ENCODE data around the gene NSD2. TPM values are rescaled to one million over a fixed set of nuclear protein-coding genes. Genes with fewer than 3 reads are reported as not detected.
"Not testable (repeated sequence)": the region's sequence is repeated elsewhere in the genome, so short reads cannot be mapped to it uniquely, and the experiment has no call there.

NSD2 gene
- polyA plus RNA-seq, 1 donor (not counting 4 experiments of a cell fraction or from before 2014, with no cell fraction given): 22.6 TPM

DNA sequence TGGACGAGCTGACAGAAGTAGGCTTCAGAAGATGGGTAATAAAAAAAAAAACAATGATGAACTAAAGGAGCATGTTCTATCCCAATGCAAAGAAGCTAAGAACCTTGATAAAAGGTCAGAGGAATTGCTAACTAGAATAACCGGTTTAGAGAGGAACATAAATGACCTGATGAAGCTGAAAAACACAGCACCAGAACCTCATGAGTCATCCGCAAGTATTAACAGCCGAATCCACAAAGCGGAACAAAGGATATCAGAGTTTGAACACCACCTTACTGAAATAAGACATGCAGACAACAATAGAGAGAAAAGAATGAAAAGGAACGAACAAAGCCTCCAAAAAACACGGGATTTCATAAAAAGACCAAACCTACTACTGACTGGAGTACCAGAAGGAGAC lies 127.1 kb downstream of the NSD2 start:
- H3K9ac ChIP-seq (ENCODE audit: control insufficient read depth, extremely low read depth, insufficient read depth, low read length): no peak overlapping the region
- H3K79me2 ChIP-seq (ENCODE audit: control insufficient read depth, insufficient read depth, low read length): peaks cover 86% of the 10 kb centered on the region
- no peak overlapping the region for H3K27ac ChIP-seq (ENCODE audit: control insufficient read depth, insufficient read depth, low read length)
- H3K9me3 ChIP-seq (ENCODE audit: control insufficient read depth, low read depth, low read length): no peaks in the 10 kb centered on the region
- H3K36me3 ChIP-seq (ENCODE audit: control insufficient read depth in 2 of 2, extremely low read depth in 1 of 2, insufficient read depth in 2 of 2, low read length in 2 of 2): no peaks in the 10 kb centered on the region
- DNase-seq (ENCODE audit: low read depth, low spot score): no peak
- H3K4me1 ChIP-seq (ENCODE audit: control insufficient read depth, extremely low read depth, insufficient read depth, low read length): peaks cover 9% of the 10 kb centered on the region
- no peak for TF ChIP-seq CTCF (optimal IDR thresholded peaks at IDR 0.05 in 1 of 3, IDR thresholded peaks at IDR 0.05 in 1 of 3, conservative IDR thresholded peaks at IDR 0.05 in 1 of 3; ENCODE audit: extremely low read depth in 1 of 3, insufficient read depth in 2 of 3, low read length in 3 of 3)
- TF ChIP-seq EZH2 (IDR thresholded peaks at IDR 0.05; ENCODE audit: low read length): no peak
- no peaks in the 10 kb centered on the region for H4K20me1 ChIP-seq (ENCODE audit: control insufficient read depth, extremely low read depth, insufficient read depth, low read length)
- no peaks in the 10 kb centered on the region for H3K27me3 ChIP-seq (ENCODE audit: control insufficient read depth, extremely low read depth, insufficient read depth, low read length)
- H3K9me1 ChIP-seq (ENCODE audit: control insufficient read depth, extremely low read depth, insufficient read depth, low read length): no peaks in the 10 kb centered on the region
- H3K4me3 ChIP-seq (ENCODE audit: control insufficient read depth in 2 of 3, extremely low read depth in 1 of 3, insufficient read depth in 2 of 3, low read depth in 1 of 3, low read length in 3 of 3): no peak overlapping the region
- peak; percentile 41 for FAIRE-seq
- H2AFZ ChIP-seq (ENCODE audit: control insufficient read depth, low read length): no peak overlapping the region
- dilution Hi-C loops (cut with MboI; ENCODE audit: extremely low pct_ligation_motif_present, low sequenced_read_pairs): no loop called here
- H3K4me2 ChIP-seq (ENCODE audit: control insufficient read depth, extremely low read depth, insufficient read depth, low read depth, low read length): peak overlapping the region; percentile 17

DNA sequence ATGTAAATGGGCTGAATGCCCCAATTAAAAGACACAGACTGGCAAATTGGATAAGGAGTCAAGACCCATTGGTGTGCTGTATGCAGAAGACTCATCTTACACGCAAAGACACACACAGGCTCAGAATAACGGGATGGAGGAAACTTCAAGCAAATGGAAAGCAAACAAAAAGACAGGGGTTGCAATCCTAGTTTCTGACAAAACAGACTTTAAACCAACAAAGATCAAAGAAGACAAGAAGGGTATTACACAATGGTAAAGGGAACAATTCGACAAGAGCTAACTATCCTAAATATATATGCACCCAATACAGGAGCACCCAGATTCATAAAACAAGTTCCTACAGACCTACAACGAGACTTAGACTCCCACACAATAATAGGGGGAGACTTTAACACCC lies 128.1 kb downstream of the NSD2 start:
- H3K36me3 ChIP-seq (ENCODE audit: control insufficient read depth in 2 of 2, extremely low read depth in 1 of 2, insufficient read depth in 2 of 2, low read length in 2 of 2); H3K9me1 ChIP-seq (ENCODE audit: control insufficient read depth, extremely low read depth, insufficient read depth, low read length); H3K9ac ChIP-seq (ENCODE audit: control insufficient read depth, extremely low read depth, insufficient read depth, low read length); H3K27me3 ChIP-seq (ENCODE audit: control insufficient read depth, extremely low read depth, insufficient read depth, low read length); FAIRE-seq; H3K27ac ChIP-seq (ENCODE audit: control insufficient read depth, insufficient read depth, low read length); H2AFZ ChIP-seq (ENCODE audit: control insufficient read depth, low read length); H3K4me2 ChIP-seq (ENCODE audit: control insufficient read depth, extremely low read depth, insufficient read depth, low read depth, low read length); H3K4me1 ChIP-seq (ENCODE audit: control insufficient read depth, extremely low read depth, insufficient read depth, low read length); H4K20me1 ChIP-seq (ENCODE audit: control insufficient read depth, extremely low read depth, insufficient read depth, low read length); H3K9me3 ChIP-seq (ENCODE audit: control insufficient read depth, low read depth, low read length); DNase-seq (ENCODE audit: low read depth, low spot score); H3K4me3 ChIP-seq (ENCODE audit: control insufficient read depth in 2 of 3, extremely low read depth in 1 of 3, insufficient read depth in 2 of 3, low read depth in 1 of 3, low read length in 3 of 3); dilution Hi-C loops (cut with MboI; ENCODE audit: extremely low pct_ligation_motif_present, low sequenced_read_pairs): not testable (repeated sequence)
- peaks cover 86% of the 10 kb centered on the region for H3K79me2 ChIP-seq (ENCODE audit: control insufficient read depth, insufficient read depth, low read length)

DNA sequence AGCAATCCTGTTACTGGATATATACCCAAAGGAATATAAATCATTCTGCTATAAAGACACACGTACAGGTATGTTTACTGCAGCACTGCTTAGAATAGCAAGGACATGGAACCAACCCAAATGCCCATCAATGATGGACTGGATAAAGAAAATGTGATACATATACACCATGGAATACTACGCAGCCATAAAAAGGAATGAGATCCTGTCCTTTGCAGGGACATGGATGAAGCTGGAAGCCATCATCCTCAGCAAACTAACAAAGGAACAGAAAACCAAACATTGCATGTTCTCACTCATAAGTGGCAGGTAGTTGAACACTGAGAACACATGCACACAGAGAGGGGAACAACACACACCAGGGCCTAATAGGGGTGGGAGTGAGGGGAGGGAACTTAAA lies 132.2 kb downstream of the NSD2 start:
- H4K20me1 ChIP-seq (ENCODE audit: control insufficient read depth, extremely low read depth, insufficient read depth, low read length); dilution Hi-C loops (cut with MboI; ENCODE audit: extremely low pct_ligation_motif_present, low sequenced_read_pairs): not testable (repeated sequence)
- peaks cover 13% of the 10 kb centered on the region for H3K4me1 ChIP-seq (ENCODE audit: control insufficient read depth, extremely low read depth, insufficient read depth, low read length)

More for the DNA sequence above, 132.2 kb downstream of the NSD2 start:
- H3K27me3 ChIP-seq (ENCODE audit: control insufficient read depth, extremely low read depth, insufficient read depth, low read length); DNase-seq (ENCODE audit: low read depth, low spot score); H2AFZ ChIP-seq (ENCODE audit: control insufficient read depth, low read length); H3K27ac ChIP-seq (ENCODE audit: control insufficient read depth, insufficient read depth, low read length); H3K9ac ChIP-seq (ENCODE audit: control insufficient read depth, extremely low read depth, insufficient read depth, low read length); H3K4me3 ChIP-seq (ENCODE audit: control insufficient read depth in 2 of 3, extremely low read depth in 1 of 3, insufficient read depth in 2 of 3, low read depth in 1 of 3, low read length in 3 of 3); H3K9me3 ChIP-seq (ENCODE audit: control insufficient read depth, low read depth, low read length); H3K4me2 ChIP-seq (ENCODE audit: control insufficient read depth, extremely low read depth, insufficient read depth, low read depth, low read length); H3K9me1 ChIP-seq (ENCODE audit: control insufficient read depth, extremely low read depth, insufficient read depth, low read length); H3K36me3 ChIP-seq (ENCODE audit: control insufficient read depth in 2 of 2, extremely low read depth in 1 of 2, insufficient read depth in 2 of 2, low read length in 2 of 2); FAIRE-seq: not testable (repeated sequence)
- peaks cover 86% of the 10 kb centered on the region for H3K79me2 ChIP-seq (ENCODE audit: control insufficient read depth, insufficient read depth, low read length)
